Mesenchymal stem cell (in vitro differentiated cells and primary cell): ENCODE results near the gene PRSS33.

Experiments
- DNase-seq: peaks from one replicate; pipeline ENCODE4 v3.0.0-alpha.2; 2013
- H2AFZ ChIP-seq: one replicate; pipeline ENCODE4 v1.6.1; 2013; ENCODE audit warnings: low read depth, mild to moderate bottlenecking, control low read depth, inconsistent platforms, low read length, moderate library complexity
- H2AK5ac ChIP-seq: 2 replicates; pipeline ENCODE4 v1.6.1; 2013; ENCODE audit warnings: low read length, moderate library complexity, mild to moderate bottlenecking, inconsistent platforms; ENCODE audit not compliant: severe bottlenecking
- H2BK120ac ChIP-seq: one replicate; pipeline ENCODE4 v1.6.1; 2013; ENCODE audit warnings: low read depth, mild to moderate bottlenecking, inconsistent platforms, low read length, moderate library complexity
- H2BK12ac ChIP-seq, 2 experiments: one replicate each; pipeline ENCODE4 v1.6.1; 2013; ENCODE audit warnings: inconsistent platforms in 2 of 2, low read length in 2 of 2, mild to moderate bottlenecking in 2 of 2, moderate library complexity in 2 of 2, control low read depth in 1 of 2
- H2BK15ac ChIP-seq: one replicate; pipeline ENCODE4 v1.6.1; 2013; ENCODE audit warnings: mild to moderate bottlenecking, low read depth, inconsistent platforms; ENCODE audit not compliant: poor library complexity, severe bottlenecking
- H2BK5ac ChIP-seq: 2 replicates; pipeline ENCODE4 v1.6.1; 2013; ENCODE audit warnings: low read depth, mild to moderate bottlenecking, low read length, control low read depth, inconsistent platforms; ENCODE audit not compliant: poor library complexity, severe bottlenecking
- H3K14ac ChIP-seq, 2 experiments: one replicate each; pipeline ENCODE4 v1.6.1; 2013; ENCODE audit warnings: inconsistent platforms in 2 of 2, low read length in 2 of 2, control low read depth in 1 of 2, mild to moderate bottlenecking in 1 of 2, moderate library complexity in 1 of 2
- H3K18ac ChIP-seq, 2 experiments: one replicate each; pipeline ENCODE4 v1.6.1; 2013; ENCODE audit warnings: inconsistent platforms in 2 of 2, low read length in 2 of 2, control low read depth in 1 of 2, low read depth in 1 of 2, mild to moderate bottlenecking in 1 of 2
- H3K23ac ChIP-seq, 2 experiments: one replicate each; pipeline ENCODE4 v1.6.1; 2013; ENCODE audit warnings: inconsistent platforms in 2 of 2, low read length in 2 of 2, mild to moderate bottlenecking in 2 of 2, moderate library complexity in 2 of 2, control low read depth in 1 of 2
- H3K27ac ChIP-seq: 2 replicates; pipeline ENCODE4 v1.5.1; 2013; ENCODE audit warnings: mild to moderate bottlenecking, moderate library complexity, low read length, control low read depth, inconsistent platforms; ENCODE audit not compliant: poor library complexity, severe bottlenecking
- H3K27me3 ChIP-seq, 2 experiments: 2 replicates each; pipeline versions ENCODE4 v1.6.1 to v1.7.0; 2013; ENCODE audit warnings: low read length in 2 of 2, mild to moderate bottlenecking in 2 of 2, moderate library complexity in 2 of 2, control low read depth in 1 of 2, inconsistent platforms in 1 of 2; ENCODE audit not compliant: control insufficient read depth in 1 of 2, insufficient read depth in 1 of 2
- H3K36me3 ChIP-seq, 2 experiments: 2 replicates each; pipeline versions ENCODE4 v1.6.1 to v1.7.0; 2013; ENCODE audit warnings: low read length in 2 of 2, control low read depth in 1 of 2, inconsistent platforms in 1 of 2, low read depth in 1 of 2, mild to moderate bottlenecking in 1 of 2; ENCODE audit not compliant: insufficient read depth in 2 of 2, control insufficient read depth in 1 of 2
- H3K4ac ChIP-seq, 2 experiments: one replicate each; pipeline ENCODE4 v1.6.1; 2013; ENCODE audit warnings: inconsistent platforms in 2 of 2, low read length in 2 of 2, mild to moderate bottlenecking in 2 of 2, moderate library complexity in 2 of 2, control low read depth in 1 of 2, low read depth in 1 of 2
- H3K4me1 ChIP-seq: 2 replicates; pipeline ENCODE4 v1.6.1; 2013; ENCODE audit warnings: low read depth, low read length, control low read depth; ENCODE audit not compliant: control insufficient read depth, insufficient read depth
- H3K4me2 ChIP-seq: 2 replicates; pipeline ENCODE4 v1.6.1; 2013; ENCODE audit warnings: low read length, mild to moderate bottlenecking, inconsistent platforms; ENCODE audit not compliant: poor library complexity, severe bottlenecking
- H3K4me3 ChIP-seq, 2 experiments: 2 replicates each; pipeline versions ENCODE4 v1.5.1 to v1.7.0; 2013; ENCODE audit warnings: low read length in 2 of 2, mild to moderate bottlenecking in 2 of 2, control low read depth in 1 of 2, low read depth in 1 of 2; ENCODE audit not compliant: insufficient read depth in 1 of 2
- H3K79me1 ChIP-seq: replicated peaks from 2 replicates; pipeline ENCODE4 v1.6.1; 2013; ENCODE audit warnings: mild to moderate bottlenecking, control low read depth, low read length, inconsistent platforms; ENCODE audit not compliant: poor library complexity, severe bottlenecking
- H3K9ac ChIP-seq: 2 replicates; pipeline ENCODE4 v1.7.0; 2013; ENCODE audit warnings: mild to moderate bottlenecking, low read length, moderate library complexity
- H3K9me3 ChIP-seq: 2 replicates; pipeline ENCODE4 v1.7.0; 2013; ENCODE audit warnings: mild to moderate bottlenecking, low read length; ENCODE audit not compliant: control insufficient read depth
- H4K8ac ChIP-seq: one replicate; pipeline ENCODE4 v1.6.1; 2013; ENCODE audit warnings: inconsistent platforms, mild to moderate bottlenecking, low read length, moderate library complexity
- H4K91ac ChIP-seq: one replicate; pipeline ENCODE4 v1.6.1; 2013; ENCODE audit warnings: mild to moderate bottlenecking, low read length, inconsistent platforms
- WGBS: methylation state at CpG from one replicate; pipeline ENCODE4 v1.1.7; 2013; ENCODE audit warnings: mixed read lengths; 5-methylcytosine and 5-hydroxymethylcytosine counted together

PRSS33 gene

DNA sequence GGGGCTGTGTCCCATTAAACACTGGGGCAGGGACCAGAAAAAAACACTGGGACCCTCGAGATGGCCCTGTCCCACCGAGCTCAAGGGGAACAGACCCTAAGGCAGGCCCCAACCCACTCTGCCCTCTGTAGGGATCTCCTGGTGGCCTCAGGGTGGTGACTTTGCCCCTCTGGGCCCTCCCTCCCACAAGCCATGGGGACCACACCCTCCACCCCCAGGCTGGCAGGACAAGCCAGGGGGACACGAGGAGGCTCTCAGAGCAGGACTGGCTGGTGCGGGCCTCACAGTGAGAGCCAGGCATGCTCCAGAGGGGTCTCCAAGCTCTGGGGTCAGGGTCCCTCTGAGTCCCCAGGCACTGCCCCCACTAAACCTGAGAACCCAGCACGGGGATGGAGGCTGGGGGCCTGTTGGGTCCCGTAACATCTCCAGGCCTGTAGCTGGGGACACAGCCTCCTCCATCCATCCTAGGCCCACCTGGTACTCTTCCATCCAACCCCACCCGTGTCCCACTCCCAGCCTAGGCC lies 49.4 kb downstream of the PRSS33 start:
- Histone ChIP-seq H4K91ac (no peak overlapping the region), H3K23ac (no peak overlapping the region), H3K79me1 (no peaks in the 10 kb centered on the region), H2BK15ac (no peak overlapping the region), H3K27ac (no peak overlapping the region), H3K14ac (no peak overlapping the region), H2BK12ac (no peak overlapping the region), H3K9ac (no peak overlapping the region), H2BK120ac (no peak overlapping the region), H3K27me3 (peaks cover 4 to 12% of the 10 kb centered on the region in 2 experiments), H2BK5ac (no peak overlapping the region), H3K36me3 (no peaks in the 10 kb centered on the region), H2AK5ac (no peak overlapping the region), H3K18ac (no peak overlapping the region), H4K8ac (no peak overlapping the region), H3K4ac (no peak overlapping the region), H3K4me2 (no peak overlapping the region), H3K4me1 (peaks cover 6% of the 10 kb centered on the region), H3K4me3 (no peak overlapping the region), H3K9me3 (no peaks in the 10 kb centered on the region), H2AFZ (no peak overlapping the region)
- DNase-seq: no peak
- 72% methylated on average over 7 of the region's 7 CpGs for WGBS

DNA sequence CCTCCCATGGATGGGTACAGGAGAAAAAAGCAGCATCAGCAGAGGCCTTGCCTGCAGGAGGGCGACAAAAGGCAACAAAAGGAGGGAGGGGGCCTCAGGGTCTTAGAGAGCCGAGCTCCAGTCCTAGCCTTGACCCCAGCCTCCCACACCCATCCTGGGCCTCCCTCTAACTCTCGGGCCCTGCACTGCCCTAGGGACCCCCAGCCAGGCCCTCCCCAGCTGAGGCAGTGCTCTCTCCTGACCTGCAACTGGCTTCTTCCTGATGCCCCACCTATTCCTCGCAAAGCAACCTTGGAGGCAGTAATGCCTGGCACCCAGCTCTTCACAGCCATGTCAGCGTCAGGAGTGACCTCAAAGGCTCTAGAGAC lies 50.1 kb downstream of the PRSS33 start:
- Histone ChIP-seq H3K9me3 (no peaks in the 10 kb centered on the region), H3K4me2 (no peak overlapping the region), H2AFZ (no peak overlapping the region), H3K4ac (no peak overlapping the region), H4K91ac (no peak overlapping the region), H2BK15ac (no peak overlapping the region), H3K36me3 (no peaks in the 10 kb centered on the region), H3K4me1 (peaks cover 6% of the 10 kb centered on the region), H3K14ac (no peak overlapping the region), H2BK5ac (no peak overlapping the region), H3K4me3 (no peak overlapping the region), H4K8ac (no peak overlapping the region), H2BK12ac (no peak overlapping the region), H3K18ac (no peak overlapping the region), H3K23ac (no peak overlapping the region), H2BK120ac (no peak overlapping the region), H3K27ac (no peak overlapping the region), H3K79me1 (no peaks in the 10 kb centered on the region), H3K27me3 (peaks cover 4 to 12% of the 10 kb centered on the region in 2 experiments), H3K9ac (no peak overlapping the region), H2AK5ac (no peak overlapping the region)
- no peak for DNase-seq
- WGBS: 88% methylated on average over 5 of the region's 5 CpGs

DNA sequence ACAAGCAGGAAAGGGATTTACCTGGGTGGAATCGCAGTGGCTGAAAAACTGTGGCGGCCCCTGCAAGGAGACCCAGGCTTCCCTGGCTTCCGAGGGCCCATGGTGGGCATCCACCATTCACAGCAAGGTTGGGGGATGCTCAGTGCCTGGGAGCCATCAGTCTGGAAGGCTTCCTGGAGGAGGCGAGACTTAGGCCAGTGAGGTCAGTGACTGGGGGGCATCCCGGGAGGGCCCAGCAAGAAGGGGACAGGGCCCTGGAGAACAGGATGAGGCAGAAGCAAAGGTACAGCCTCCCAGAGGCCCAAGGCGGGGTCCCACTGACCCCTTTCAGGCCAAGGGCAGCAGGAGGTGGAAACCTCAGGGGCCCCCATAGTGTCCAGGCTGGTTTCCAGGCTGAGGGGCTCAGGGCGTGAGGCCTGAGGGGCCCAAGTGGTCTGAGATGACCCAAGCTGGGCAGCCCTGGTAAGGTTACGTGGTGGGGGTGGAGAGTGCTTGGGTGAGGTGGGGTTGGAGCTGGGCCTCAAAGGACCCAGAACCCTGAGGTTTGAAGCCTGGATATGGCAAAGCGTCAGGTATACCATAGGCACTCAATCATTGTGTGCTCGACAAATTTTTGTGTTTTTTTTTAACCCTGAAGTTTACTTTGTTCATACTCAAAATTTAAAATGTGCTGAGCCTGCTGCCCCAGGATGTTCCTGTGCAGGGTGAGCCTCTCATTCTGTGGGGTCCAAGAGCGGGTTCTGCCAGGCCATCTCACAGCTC lies 50.7 kb downstream of the PRSS33 start:
- WGBS: 96% methylated on average over 11 of the region's 11 CpGs
- Histone ChIP-seq H4K8ac (no peak overlapping the region), H3K9ac (no peak overlapping the region), H3K27ac (no peak overlapping the region), H2BK120ac (no peak overlapping the region), H2AK5ac (no peak overlapping the region), H3K4ac (no peak overlapping the region), H3K23ac (no peak overlapping the region), H3K36me3 (no peaks in the 10 kb centered on the region), H4K91ac (no peak overlapping the region), H3K9me3 (no peaks in the 10 kb centered on the region), H2BK15ac (peak overlapping the region; percentile 5), H2AFZ (no peak overlapping the region), H3K4me2 (no peak overlapping the region), H3K18ac (no peak overlapping the region), H3K27me3 (peaks cover 7 to 13% of the 10 kb centered on the region in 2 experiments), H2BK12ac (no peak overlapping the region), H3K4me1 (peaks cover 6% of the 10 kb centered on the region), H3K14ac (no peak overlapping the region), H3K79me1 (no peaks in the 10 kb centered on the region), H2BK5ac (no peak overlapping the region), H3K4me3 (no peak overlapping the region)
- no peak for DNase-seq

DNA sequence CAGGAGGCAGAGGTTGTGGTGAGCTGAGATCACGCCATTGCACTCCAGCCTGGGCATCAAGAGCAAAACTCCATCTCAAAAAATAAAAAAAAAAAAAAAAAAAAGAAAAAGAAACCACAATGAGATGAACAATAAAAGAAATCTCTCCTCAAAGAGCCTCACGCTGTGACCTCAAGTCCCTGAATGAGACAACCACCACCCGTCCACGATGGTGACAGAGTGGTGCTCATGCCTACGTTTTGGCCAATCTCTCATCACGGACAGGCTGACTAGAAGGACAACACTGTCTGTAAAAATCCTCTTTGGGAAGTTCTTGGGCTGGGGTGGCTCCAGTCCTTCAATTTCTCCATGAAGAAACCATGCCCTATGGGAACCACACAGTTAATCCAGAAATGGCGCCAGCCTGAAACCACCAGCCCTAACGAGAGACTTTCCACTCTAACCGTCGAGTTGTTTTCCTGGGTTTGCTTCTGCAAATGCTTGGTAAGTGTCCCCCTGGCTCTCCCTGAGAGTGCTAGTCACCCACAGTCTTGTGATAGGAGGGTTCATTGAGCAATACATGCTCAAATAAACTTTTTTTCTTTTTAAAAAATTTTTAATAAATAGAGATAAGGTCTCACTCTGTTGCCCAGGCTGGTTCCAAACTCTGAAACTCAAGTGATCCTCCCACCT lies 52.4 kb downstream of the PRSS33 start:
- H3K4me3 ChIP-seq: no peak overlapping the region
- no peak overlapping the region for H2AK5ac ChIP-seq
- no peak overlapping the region for H2BK12ac ChIP-seq

More for the DNA sequence above, 52.4 kb downstream of the PRSS33 start:
- Histone ChIP-seq H4K8ac (no peak overlapping the region), H3K4me2 (no peak overlapping the region), H2AFZ (peak overlapping the region; percentile 27), H3K79me1 (no peaks in the 10 kb centered on the region), H2BK5ac (no peak overlapping the region), H3K18ac (no peak overlapping the region), H3K14ac (no peak overlapping the region), H3K27me3 (peaks cover 8 to 12% of the 10 kb centered on the region in 2 experiments), H3K36me3 (no peaks in the 10 kb centered on the region), H3K23ac (no peak overlapping the region), H3K27ac (no peak overlapping the region), H2BK120ac (no peak overlapping the region), H3K4me1 (peaks cover 3% of the 10 kb centered on the region), H3K4ac (no peak overlapping the region), H2BK15ac (no peak overlapping the region), H3K9me3 (no peaks in the 10 kb centered on the region), H4K91ac (no peak overlapping the region), H3K9ac (no peak overlapping the region)
- no peak for DNase-seq
- 93% methylated on average over 9 of the region's 10 CpGs for WGBS
